HEK293 (cell line): Measurements from ENCODE around the gene TTLL11.

Experiments used
- CTCF ChIA-PET: fragments of 350-600 bp; formaldehyde crosslinking; extraction: SDS; loops from one replicate; lab custom pipeline; 2021; ENCODE audit warnings: antibody characterized with exemption; lab: Yijun Ruan, JAX
- POLR2A ChIA-PET: fragments of 300-600 bp; formaldehyde crosslinking; extraction: SDS; loops from one replicate; lab custom pipeline; 2020; ENCODE audit warnings: antibody characterized with exemption, inconsistent platforms; lab: Yijun Ruan, JAX
- H3K27ac ChIP-seq: fragments of 200-500 bp; sonication (Bioruptor generic); 2 replicates; pipeline ENCODE4 v1.5.1; 2014; ENCODE audit warnings: low read depth, low read length, control low read depth, inconsistent platforms; ENCODE audit errors: extremely low read depth
- H3K36me3 ChIP-seq, 2 experiments: fragments of 200-500 bp in 1 of 2; sonication (Bioruptor generic) in 1 of 2; 1 replicate in 1 of 2; 2 replicates in 1 of 2; pipeline ENCODE4 v1.5.1; 2014 to 2017; ENCODE audit warnings: inconsistent platforms in 2 of 2, low read length in 2 of 2; ENCODE audit not compliant: control insufficient read depth in 2 of 2, insufficient read depth in 1 of 2
- H3K4me1 ChIP-seq: fragments of 200-500 bp; sonication (Bioruptor generic); 2 replicates; pipeline ENCODE4 v1.5.1; 2014; ENCODE audit warnings: mild to moderate bottlenecking, low read length, inconsistent platforms; ENCODE audit not compliant: control insufficient read depth, insufficient read depth
- H3K4me3 ChIP-seq: 2 replicates; pipeline ENCODE4 v1.5.1; 2011; ENCODE audit warnings: low read depth, mild to moderate bottlenecking, control low read depth, low read length, moderate library complexity
- H3K9me3 ChIP-seq: fragments of 200-500 bp; sonication (Bioruptor generic); 2 replicates; pipeline ENCODE4 v1.5.1; 2014; ENCODE audit warnings: low read depth, low read length, inconsistent platforms; ENCODE audit not compliant: control insufficient read depth, insufficient read depth
- BCL11A ChIP-seq: fragments of 450-650 bp; formaldehyde crosslinking; IDR thresholded peaks from 2 replicates; pipeline ENCODE4 v1.5.1; 2016; ENCODE audit warnings: low read depth, missing biosample characterization, missing genetic modification characterization
- OVOL3 ChIP-seq: fragments of 450-650 bp; formaldehyde crosslinking; IDR thresholded peaks from 2 replicates; pipeline ENCODE4 v1.5.1; 2016; ENCODE audit warnings: missing biosample characterization, missing genetic modification characterization
- REPIN1 ChIP-seq: fragments of 450-650 bp; formaldehyde crosslinking; IDR thresholded peaks from 2 replicates; pipeline ENCODE4 v1.5.1; 2017; ENCODE audit warnings: missing biosample characterization, missing genetic modification characterization, low read depth
- SCRT2 ChIP-seq: fragments of 450-650 bp; formaldehyde crosslinking; IDR thresholded peaks from 2 replicates; pipeline ENCODE4 v1.5.1; 2016; ENCODE audit warnings: missing biosample characterization, missing genetic modification characterization
- SP3 ChIP-seq: fragments of 450-650 bp; formaldehyde crosslinking; IDR thresholded peaks from 2 replicates; pipeline ENCODE4 v1.5.1; 2016; ENCODE audit warnings: missing biosample characterization, missing genetic modification characterization
- WT1 ChIP-seq: fragments of 450-650 bp; formaldehyde crosslinking; IDR thresholded peaks from 2 replicates; pipeline ENCODE4 v1.5.1; 2016; ENCODE audit warnings: missing biosample characterization, missing genetic modification characterization
- ZBTB8A ChIP-seq: fragments of 450-650 bp; formaldehyde crosslinking; IDR thresholded peaks from 2 replicates; pipeline ENCODE4 v1.5.1; 2016; ENCODE audit warnings: missing biosample characterization, missing genetic modification characterization
- ZNF112 ChIP-seq: fragments of 450-650 bp; formaldehyde crosslinking; IDR thresholded peaks from 2 replicates; pipeline ENCODE4 v1.5.0; 2017; ENCODE audit warnings: missing biosample characterization, missing genetic modification characterization
- ZNF132 ChIP-seq: fragments of 450-650 bp; formaldehyde crosslinking; IDR thresholded peaks from 2 replicates; pipeline ENCODE4 v1.5.1; 2017; ENCODE audit warnings: missing biosample characterization, missing genetic modification characterization, borderline replicate concordance
- ZNF133 ChIP-seq: fragments of 450-650 bp; formaldehyde crosslinking; IDR thresholded peaks from 2 replicates; pipeline ENCODE4 v1.5.1; 2016; ENCODE audit warnings: missing biosample characterization, missing genetic modification characterization
- ZNF221 ChIP-seq: fragments of 450-650 bp; formaldehyde crosslinking; IDR thresholded peaks from 2 replicates; pipeline ENCODE4 v1.5.1; 2017; ENCODE audit warnings: missing biosample characterization, missing genetic modification characterization, borderline replicate concordance
- ZNF280D ChIP-seq: fragments of 450-650 bp; formaldehyde crosslinking; IDR thresholded peaks from 2 replicates; pipeline ENCODE4 v1.5.1; 2016; ENCODE audit warnings: missing biosample characterization, missing genetic modification characterization
- ZNF423 ChIP-seq: fragments of 450-650 bp; formaldehyde crosslinking; IDR thresholded peaks from 2 replicates; pipeline ENCODE4 v1.5.1; 2016; ENCODE audit warnings: missing biosample characterization, missing genetic modification characterization
- ZNF449 ChIP-seq: fragments of 450-650 bp; formaldehyde crosslinking; IDR thresholded peaks from 2 replicates; pipeline ENCODE4 v1.5.1; 2017; ENCODE audit warnings: missing biosample characterization, mild to moderate bottlenecking, missing genetic modification characterization, moderate library complexity
- ZNF473 ChIP-seq: fragments of 450-650 bp; formaldehyde crosslinking; IDR thresholded peaks from 2 replicates; pipeline ENCODE4 v1.5.1; 2017; ENCODE audit warnings: missing biosample characterization, missing genetic modification characterization
- ZNF544 ChIP-seq: fragments of 450-650 bp; formaldehyde crosslinking; IDR thresholded peaks from 2 replicates; pipeline ENCODE4 v1.5.0; 2017; ENCODE audit warnings: missing biosample characterization, missing genetic modification characterization
- ZNF571 ChIP-seq: fragments of 450-650 bp; formaldehyde crosslinking; IDR thresholded peaks from 2 replicates; pipeline ENCODE4 v1.5.0; 2017; ENCODE audit warnings: missing biosample characterization, missing genetic modification characterization
- ZNF645 ChIP-seq: fragments of 450-650 bp; formaldehyde crosslinking; IDR thresholded peaks from 2 replicates; pipeline ENCODE4; 2016; ENCODE audit warnings: missing biosample characterization, missing genetic modification characterization
- ZNF658 ChIP-seq: fragments of 450-650 bp; formaldehyde crosslinking; IDR thresholded peaks from 2 replicates; pipeline ENCODE4; 2016; ENCODE audit warnings: missing biosample characterization, missing genetic modification characterization
- ZNF670 ChIP-seq: fragments of 450-650 bp; formaldehyde crosslinking; IDR thresholded peaks from 2 replicates; pipeline ENCODE4 v1.5.1; 2016; ENCODE audit warnings: missing biosample characterization, missing genetic modification characterization, low read depth
- ZNF704 ChIP-seq: fragments of 450-650 bp; formaldehyde crosslinking; IDR thresholded peaks from 2 replicates; pipeline ENCODE4 v1.5.1; 2016; ENCODE audit warnings: missing biosample characterization, missing genetic modification characterization

TTLL11 gene

GRCh38 chr9:121844098-121844497 is 249.0 kb downstream of the TTLL11 start:
- no peak for TF ChIP-seq ZNF423 (tag by site-specific recombination)
- no peak for TF ChIP-seq ZNF645
- TF ChIP-seq ZNF670 (tag by site-specific recombination), result no peak
- no peak for TF ChIP-seq SCRT2 (tag by site-specific recombination)
- Histone ChIP-seq H3K4me1 (no peaks in the 10 kb centered on the region), H3K36me3 (no peaks in the 10 kb centered on the region), H3K27ac (no peak overlapping the region), H3K4me3 (no peak overlapping the region), H3K9me3 (no peaks in the 10 kb centered on the region)
- ChIA-PET POLR2A (no interaction called here), CTCF (no interaction called here)

GRCh38 chr9:121842612-121842978 is 250.5 kb downstream of the TTLL11 start:
- no peaks in the 10 kb centered on the region for H3K36me3 ChIP-seq
- CTCF ChIA-PET, result no interaction called here

More at GRCh38 chr9:121842612-121842978, 250.5 kb downstream of the TTLL11 start:
- H3K9me3 ChIP-seq, result no peaks in the 10 kb centered on the region
- no peak overlapping the region for H3K4me3 ChIP-seq
- POLR2A ChIA-PET, result no interaction called here
- H3K27ac ChIP-seq, result no peak overlapping the region
- no peaks in the 10 kb centered on the region for H3K4me1 ChIP-seq
- TF ChIP-seq ZNF112 (tag by site-specific recombination) (no peak), ZNF449 (tag by site-specific recombination) (no peak), WT1 (tag by site-specific recombination) (no peak), ZNF132 (tag by site-specific recombination) (no peak), ZNF133 (no peak), ZNF658 (tag by site-specific recombination) (no peak), SP3 (tag by site-specific recombination) (no peak), ZNF571 (tag by site-specific recombination) (no peak), ZBTB8A (tag by site-specific recombination) (no peak), REPIN1 (tag by site-specific recombination) (no peak), ZNF704 (no peak), ZNF544 (tag by site-specific recombination) (no peak), ZNF221 (no peak), BCL11A (no peak), OVOL3 (no peak), ZNF280D (tag by site-specific recombination) (no peak), ZNF473 (no peak), SCRT2 (tag by site-specific recombination) (no peak)
